GM12878 (cell line): ENCODE data around the gene CPNE4. TPM values are rescaled to one million over a fixed set of nuclear protein-coding genes. Genes with fewer than 3 reads are reported as not detected.

Source experiments
- BCL11A ChIP-seq: IDR thresholded peaks from 2 replicates; pipeline ENCODE4 v1.6.1; 2011; ENCODE audit warnings: low read depth, low read length
- BMI1 ChIP-seq: fragments of 450-650 bp; IDR thresholded peaks from 2 replicates; pipeline ENCODE4 v1.6.1; 2016; ENCODE audit warnings: mild to moderate bottlenecking, moderate library complexity, borderline replicate concordance
- CEBPB ChIP-seq, 2 experiments: fragments of 150-350 bp in 1 of 2; IDR thresholded peaks; 2 replicates each; pipeline ENCODE4 v1.6.1; 2012 to 2014; ENCODE audit warnings: low read depth in 2 of 2, low read length in 2 of 2, borderline replicate concordance in 1 of 2, inconsistent platforms in 1 of 2
- FOXM1 ChIP-seq: IDR thresholded peaks from 2 replicates; pipeline ENCODE4 v1.6.1; 2012; ENCODE audit warnings: low read depth, mild to moderate bottlenecking, inconsistent platforms, low read length, moderate library complexity
- KDM1A ChIP-seq: fragments of 200-600 bp; sonication (generic); IDR thresholded peaks from 2 replicates; pipeline ENCODE4 v1.6.1; 2016; ENCODE audit warnings: borderline replicate concordance
- MTA3 ChIP-seq: IDR thresholded peaks from 2 replicates; pipeline ENCODE4 v1.6.1; 2012; ENCODE audit warnings: low read length, inconsistent platforms, borderline replicate concordance
- NR2C2 ChIP-seq: IDR thresholded peaks from 2 replicates; pipeline ENCODE4 v1.6.1; 2011; ENCODE audit warnings: borderline replicate concordance, low read depth; ENCODE audit not compliant: control insufficient read depth, insufficient read length
- RUNX3 ChIP-seq: IDR thresholded peaks from 2 replicates; pipeline ENCODE4 v1.6.1; 2012; ENCODE audit warnings: low read length, inconsistent platforms
- SIX5 ChIP-seq: IDR thresholded peaks from 2 replicates; pipeline ENCODE4 v1.6.1; 2011; ENCODE audit warnings: mild to moderate bottlenecking, low read depth, low read length, moderate library complexity; ENCODE audit not compliant: severe bottlenecking
- SMARCA5 ChIP-seq: fragments of 450-650 bp; IDR thresholded peaks from 2 replicates; pipeline ENCODE4 v1.6.1; 2017; ENCODE audit warnings: mild to moderate bottlenecking
- SUPT20H ChIP-seq: IDR thresholded peaks from 2 replicates; pipeline ENCODE4 v1.6.1; 2011; ENCODE audit warnings: low read depth, mild to moderate bottlenecking, low read length, moderate library complexity, borderline replicate concordance; ENCODE audit not compliant: control insufficient read depth
- ZNF24 ChIP-seq: fragments of 450-650 bp; IDR thresholded peaks from 2 replicates; pipeline ENCODE4 v1.6.1; 2017; ENCODE audit warnings: antibody characterized with exemption, mild to moderate bottlenecking
- ZNF384 ChIP-seq: IDR thresholded peaks from 2 replicates; pipeline ENCODE4 v1.6.1; 2012; ENCODE audit warnings: low read depth, mild to moderate bottlenecking, low read length, improper control_type of control experiment, borderline replicate concordance
- ZZZ3 ChIP-seq: IDR thresholded peaks from 2 replicates; pipeline ENCODE4 v1.6.1; 2011; ENCODE audit warnings: low read depth; ENCODE audit not compliant: control insufficient read depth, insufficient read length
- polyA plus RNA-seq, 11 experiments: library from polyadenylated mRNA; depleted of rRNA in 4 of 11; unstranded in 6 of 11; stranded (reverse) in 5 of 11; fragments of >200 nt; fragmentation: Nextera tagmentation in 4 of 11; fragmentation: Illumina TruSeq in 1 of 11; extraction: Ambion mirVana in 4 of 11; extraction: Trizol in 1 of 11; gene quantifications; 1 replicate in 1 of 11; 2 replicates in 10 of 11; pipeline versions ENCODE4 v1.2.1 to v1.2.3, GENCODE V29; 2011 to 2016; ENCODE audit warnings: inconsistent platforms in 2 of 11, missing spikeins in 2 of 11, low read depth in 1 of 11
- total RNA-seq, 4 experiments: library from RNA; depleted of rRNA in 3 of 4; stranded (reverse); fragments of >200 nt in 3 of 4; fragmentation: Illumina TruSeq in 1 of 4; extraction: Trizol in 1 of 4; gene quantifications; 2 replicates each; pipeline versions ENCODE4 v1.2.1 to v1.2.3, GENCODE V29; 2013 to 2021
- TF ChIP-seq, protein P1 (sequence below): IDR thresholded peaks from 2 replicates; pipeline ENCODE4 v1.6.1; 2012; ENCODE audit warnings: improper control_type of control experiment, low read depth, low read length; ENCODE audit not compliant: insufficient replicate concordance
- TF ChIP-seq, protein P2 (sequence below): IDR thresholded peaks from 2 replicates; pipeline ENCODE4 v1.6.1; 2012; ENCODE audit warnings: low read length, inconsistent platforms
- TF ChIP-seq, protein P3 (sequence below): fragments of 450-650 bp; IDR thresholded peaks from 2 replicates; pipeline ENCODE4 v1.6.1; 2014; ENCODE audit warnings: mild to moderate bottlenecking
- TF ChIP-seq, protein P4 (sequence below): IDR thresholded peaks from 2 replicates; pipeline ENCODE4 v1.6.1; 2012; ENCODE audit warnings: low read depth, low read length, improper control_type of control experiment
- TF ChIP-seq, protein P5 (sequence below): fragments of 450-650 bp; IDR thresholded peaks from 2 replicates; pipeline ENCODE4 v1.6.1; 2016; ENCODE audit warnings: mild to moderate bottlenecking

CPNE4 gene
- total and polyA plus RNA-seq, 10 of the 15 experiments (the other 5 are each of a cell fraction or from before 2014, with no cell fraction given): 0.17 to 1.9 (median 0.48) TPM; not detected in 1

DNA sequence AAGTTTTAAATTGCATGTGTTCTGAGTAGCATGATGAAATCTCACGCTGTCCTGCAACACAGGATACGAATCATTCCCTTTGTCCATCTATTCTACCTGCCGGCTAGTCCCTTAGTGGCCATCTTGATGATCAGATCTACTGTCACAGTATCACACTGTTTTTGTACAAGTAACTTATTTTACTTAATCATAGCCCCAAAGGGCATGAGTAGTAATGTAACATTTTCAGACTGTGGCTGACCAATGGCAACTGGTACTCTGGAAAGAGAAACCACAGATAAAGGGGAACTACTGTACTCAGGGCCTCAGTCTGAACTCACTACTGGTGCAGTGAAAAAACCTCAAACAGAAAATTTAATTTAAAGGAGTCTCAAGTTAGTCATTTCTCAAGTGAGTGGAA, 404.7 kb downstream of the CPNE4 start (continued):
- TF ChIP-seq, protein P1, sequence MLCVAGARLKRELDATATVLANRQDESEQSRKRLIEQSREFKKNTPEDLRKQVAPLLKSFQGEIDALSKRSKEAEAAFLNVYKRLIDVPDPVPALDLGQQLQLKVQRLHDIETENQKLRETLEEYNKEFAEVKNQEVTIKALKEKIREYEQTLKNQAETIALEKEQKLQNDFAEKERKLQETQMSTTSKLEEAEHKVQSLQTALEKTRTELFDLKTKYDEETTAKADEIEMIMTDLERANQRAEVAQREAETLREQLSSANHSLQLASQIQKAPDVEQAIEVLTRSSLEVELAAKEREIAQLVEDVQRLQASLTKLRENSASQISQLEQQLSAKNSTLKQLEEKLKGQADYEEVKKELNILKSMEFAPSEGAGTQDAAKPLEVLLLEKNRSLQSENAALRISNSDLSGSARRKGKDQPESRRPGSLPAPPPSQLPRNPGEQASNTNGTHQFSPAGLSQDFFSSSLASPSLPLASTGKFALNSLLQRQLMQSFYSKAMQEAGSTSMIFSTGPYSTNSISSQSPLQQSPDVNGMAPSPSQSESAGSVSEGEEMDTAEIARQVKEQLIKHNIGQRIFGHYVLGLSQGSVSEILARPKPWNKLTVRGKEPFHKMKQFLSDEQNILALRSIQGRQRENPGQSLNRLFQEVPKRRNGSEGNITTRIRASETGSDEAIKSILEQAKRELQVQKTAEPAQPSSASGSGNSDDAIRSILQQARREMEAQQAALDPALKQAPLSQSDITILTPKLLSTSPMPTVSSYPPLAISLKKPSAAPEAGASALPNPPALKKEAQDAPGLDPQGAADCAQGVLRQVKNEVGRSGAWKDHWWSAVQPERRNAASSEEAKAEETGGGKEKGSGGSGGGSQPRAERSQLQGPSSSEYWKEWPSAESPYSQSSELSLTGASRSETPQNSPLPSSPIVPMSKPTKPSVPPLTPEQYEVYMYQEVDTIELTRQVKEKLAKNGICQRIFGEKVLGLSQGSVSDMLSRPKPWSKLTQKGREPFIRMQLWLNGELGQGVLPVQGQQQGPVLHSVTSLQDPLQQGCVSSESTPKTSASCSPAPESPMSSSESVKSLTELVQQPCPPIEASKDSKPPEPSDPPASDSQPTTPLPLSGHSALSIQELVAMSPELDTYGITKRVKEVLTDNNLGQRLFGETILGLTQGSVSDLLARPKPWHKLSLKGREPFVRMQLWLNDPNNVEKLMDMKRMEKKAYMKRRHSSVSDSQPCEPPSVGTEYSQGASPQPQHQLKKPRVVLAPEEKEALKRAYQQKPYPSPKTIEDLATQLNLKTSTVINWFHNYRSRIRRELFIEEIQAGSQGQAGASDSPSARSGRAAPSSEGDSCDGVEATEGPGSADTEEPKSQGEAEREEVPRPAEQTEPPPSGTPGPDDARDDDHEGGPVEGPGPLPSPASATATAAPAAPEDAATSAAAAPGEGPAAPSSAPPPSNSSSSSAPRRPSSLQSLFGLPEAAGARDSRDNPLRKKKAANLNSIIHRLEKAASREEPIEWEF: no peak
- TF ChIP-seq SMARCA5: 0 out of 2 replicates have a peak, but pooled peaks have one; percentile 5
- TF ChIP-seq RUNX3: peak; percentile 95
- TF ChIP-seq, protein P2, sequence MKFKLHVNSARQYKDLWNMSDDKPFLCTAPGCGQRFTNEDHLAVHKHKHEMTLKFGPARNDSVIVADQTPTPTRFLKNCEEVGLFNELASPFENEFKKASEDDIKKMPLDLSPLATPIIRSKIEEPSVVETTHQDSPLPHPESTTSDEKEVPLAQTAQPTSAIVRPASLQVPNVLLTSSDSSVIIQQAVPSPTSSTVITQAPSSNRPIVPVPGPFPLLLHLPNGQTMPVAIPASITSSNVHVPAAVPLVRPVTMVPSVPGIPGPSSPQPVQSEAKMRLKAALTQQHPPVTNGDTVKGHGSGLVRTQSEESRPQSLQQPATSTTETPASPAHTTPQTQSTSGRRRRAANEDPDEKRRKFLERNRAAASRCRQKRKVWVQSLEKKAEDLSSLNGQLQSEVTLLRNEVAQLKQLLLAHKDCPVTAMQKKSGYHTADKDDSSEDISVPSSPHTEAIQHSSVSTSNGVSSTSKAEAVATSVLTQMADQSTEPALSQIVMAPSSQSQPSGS: no peak; the same call in 1 of the 2 replicates
- TF ChIP-seq ZZZ3: no peak
- TF ChIP-seq BMI1: no peak
- TF ChIP-seq, protein P3, sequence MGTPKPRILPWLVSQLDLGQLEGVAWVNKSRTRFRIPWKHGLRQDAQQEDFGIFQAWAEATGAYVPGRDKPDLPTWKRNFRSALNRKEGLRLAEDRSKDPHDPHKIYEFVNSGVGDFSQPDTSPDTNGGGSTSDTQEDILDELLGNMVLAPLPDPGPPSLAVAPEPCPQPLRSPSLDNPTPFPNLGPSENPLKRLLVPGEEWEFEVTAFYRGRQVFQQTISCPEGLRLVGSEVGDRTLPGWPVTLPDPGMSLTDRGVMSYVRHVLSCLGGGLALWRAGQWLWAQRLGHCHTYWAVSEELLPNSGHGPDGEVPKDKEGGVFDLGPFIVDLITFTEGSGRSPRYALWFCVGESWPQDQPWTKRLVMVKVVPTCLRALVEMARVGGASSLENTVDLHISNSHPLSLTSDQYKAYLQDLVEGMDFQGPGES: no peak
- TF ChIP-seq, protein P4, sequence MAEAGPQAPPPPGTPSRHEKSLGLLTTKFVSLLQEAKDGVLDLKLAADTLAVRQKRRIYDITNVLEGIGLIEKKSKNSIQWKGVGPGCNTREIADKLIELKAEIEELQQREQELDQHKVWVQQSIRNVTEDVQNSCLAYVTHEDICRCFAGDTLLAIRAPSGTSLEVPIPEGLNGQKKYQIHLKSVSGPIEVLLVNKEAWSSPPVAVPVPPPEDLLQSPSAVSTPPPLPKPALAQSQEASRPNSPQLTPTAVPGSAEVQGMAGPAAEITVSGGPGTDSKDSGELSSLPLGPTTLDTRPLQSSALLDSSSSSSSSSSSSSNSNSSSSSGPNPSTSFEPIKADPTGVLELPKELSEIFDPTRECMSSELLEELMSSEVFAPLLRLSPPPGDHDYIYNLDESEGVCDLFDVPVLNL: no peak
- TF ChIP-seq MTA3: peak; percentile 39; the same call in 1 of the 2 replicates
- 0 out of 2 replicates have a peak, but pooled peaks have one; percentile 16 for TF ChIP-seq BCL11A
- no peak for TF ChIP-seq NR2C2
- TF ChIP-seq, protein P5, sequence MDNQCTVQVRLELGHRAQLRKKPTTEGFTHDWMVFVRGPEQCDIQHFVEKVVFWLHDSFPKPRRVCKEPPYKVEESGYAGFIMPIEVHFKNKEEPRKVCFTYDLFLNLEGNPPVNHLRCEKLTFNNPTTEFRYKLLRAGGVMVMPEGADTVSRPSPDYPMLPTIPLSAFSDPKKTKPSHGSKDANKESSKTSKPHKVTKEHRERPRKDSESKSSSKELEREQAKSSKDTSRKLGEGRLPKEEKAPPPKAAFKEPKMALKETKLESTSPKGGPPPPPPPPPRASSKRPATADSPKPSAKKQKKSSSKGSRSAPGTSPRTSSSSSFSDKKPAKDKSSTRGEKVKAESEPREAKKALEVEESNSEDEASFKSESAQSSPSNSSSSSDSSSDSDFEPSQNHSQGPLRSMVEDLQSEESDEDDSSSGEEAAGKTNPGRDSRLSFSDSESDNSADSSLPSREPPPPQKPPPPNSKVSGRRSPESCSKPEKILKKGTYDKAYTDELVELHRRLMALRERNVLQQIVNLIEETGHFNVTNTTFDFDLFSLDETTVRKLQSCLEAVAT: no peak
- TF ChIP-seq KDM1A: no peak
- TF ChIP-seq SIX5: no peak
- TF ChIP-seq ZNF384: no peak
- TF ChIP-seq FOXM1: 0 out of 2 replicates have a peak, but pooled peaks have one; percentile 18
- TF ChIP-seq SUPT20H: no peak
- TF ChIP-seq CEBPB (IDR thresholded peaks at IDR 0.05; ENCODE audit: borderline replicate concordance in 1 of 2, low read depth in 2 of 2, low read length in 2 of 2): no peak
- TF ChIP-seq ZNF24: peak; percentile 29; the same call in 1 of the 2 replicates
